ENCODE results near the gene ZNF606. TPM values are rescaled to one million over a fixed set of nuclear protein-coding genes. Genes with fewer than 3 reads are reported as not detected.

ZNF606 gene
- total RNA-seq (2014; rRNA removed; shearing (Covaris generic)) (1.3 and 2.1 TPM in 2 replicates), total RNA-seq (2022) (3.2 and 4.3 TPM in 2 replicates), Bru-seq, nascent RNA (percentile 34 among the genes with signal in this experiment), BruChase-seq, experiment 1, labeled RNA remaining after a 6-hour chase (percentile 31 among the genes with signal in this experiment), BruChase-seq, experiment 2, labeled RNA remaining after a 2-hour chase (percentile 36 among the genes with signal in this experiment)
- long read RNA-seq, partial matches to known transcripts: 1 of 8 reads
- long read RNA-seq, other reads (novel, unspliced or antisense): 0 of 8 reads

- Histone ChIP-seq H3K79me2 (ENCODE audit: insufficient read depth, low read depth, low read length) (no peaks in the 10 kb centered on the region), H2AFZ (ENCODE audit: low read length) (peak within 1 kb of the TSS; percentile 92), H4K20me1 (ENCODE audit: insufficient read depth, low read length) (no peaks in the 10 kb centered on the region), H3K36me3 (ENCODE audit: insufficient read depth, low read length) (peaks cover 9% of the 10 kb centered on the region; the same call in 1 of the 2 replicates), H3K4me1 (ENCODE audit: insufficient read depth, low read length, poor library complexity, severe bottlenecking) (peaks cover 10% of the 10 kb centered on the region), H3K4me2 (ENCODE audit: low read length) (peak within 1 kb of the TSS; percentile 61), H3K4me3 (ENCODE audit: low read depth, low read length, poor library complexity, severe bottlenecking) (peak within 1 kb of the TSS; percentile 67), H3K9me3 (ENCODE audit: low read length) (peaks cover 24% of the 10 kb centered on the region; the same call in 1 of the 2 replicates), H3K27ac (ENCODE audit: low read depth, low read length, poor library complexity, severe bottlenecking) (no peak within 1 kb of the TSS), H3K9me2 (ENCODE audit: insufficient read depth, low read length) (no peaks in the 10 kb centered on the region)
- ChIA-PET CTCF (ENCODE audit: unreplicated experiment) (interaction anchor here (0.6 kb wide), 1 partner anchor 82 kb away, joined by 4 read pairs; no protein-coding TSS in a partner anchor), POLR2A (no interaction called here)
- peak; percentile 81 for DNase-seq (ENCODE audit: low spot score)
- TF ChIP-seq EZH2phosphoT487 (IDR thresholded peaks at IDR 0.05; ENCODE audit: borderline replicate concordance, low read depth, low read length): no peak
- no peak for TF ChIP-seq CTCF (conservative IDR thresholded peaks at IDR 0.05; ENCODE audit: low read length)
- intact Hi-C loops (cut with micrococcal nuclease; ENCODE audit: unreplicated experiment): no loop called here
- BruUV-seq (replicated peaks): no TSS peak
Observed at GRCh38 chr19:58002384-58003173, at the start of gene ZNF606. ZNF606 (minus strand) TSS chr19:58002820; CDS start chr19:58001319, 1,501 bp downstream.

GRCh38 chr19:58052256-58052655 is 49.6 kb upstream of the ZNF606 start:
- intact Hi-C loops (cut with micrococcal nuclease; ENCODE audit: unreplicated experiment): no loop called here
- no peaks in the 10 kb centered on the region for H3K36me3 ChIP-seq (ENCODE audit: insufficient read depth, low read length)
- ChIA-PET CTCF (ENCODE audit: unreplicated experiment) (no interaction called here), POLR2A (no interaction called here)
- DNase-seq (ENCODE audit: low spot score): no peak
- no TSS peak for BruUV-seq (replicated peaks)
- no peaks in the 10 kb centered on the region for H4K20me1 ChIP-seq (ENCODE audit: insufficient read depth, low read length)
- no peaks in the 10 kb centered on the region for H3K9me3 ChIP-seq (ENCODE audit: low read length)
- no peaks in the 10 kb centered on the region for H3K79me2 ChIP-seq (ENCODE audit: insufficient read depth, low read depth, low read length)
- H3K4me1 ChIP-seq (ENCODE audit: insufficient read depth, low read length, poor library complexity, severe bottlenecking): no peaks in the 10 kb centered on the region
- TF ChIP-seq EZH2phosphoT487 (IDR thresholded peaks at IDR 0.05; ENCODE audit: borderline replicate concordance, low read depth, low read length): no peak
- TF ChIP-seq CTCF (conservative IDR thresholded peaks at IDR 0.05; ENCODE audit: low read length): no peak
- no peak overlapping the region for H3K4me3 ChIP-seq (ENCODE audit: low read depth, low read length, poor library complexity, severe bottlenecking)
- no peaks in the 10 kb centered on the region for H3K9me2 ChIP-seq (ENCODE audit: insufficient read depth, low read length)
- no peak overlapping the region for H2AFZ ChIP-seq (ENCODE audit: low read length)
- H3K27ac ChIP-seq (ENCODE audit: low read depth, low read length, poor library complexity, severe bottlenecking): no peak overlapping the region
- H3K4me2 ChIP-seq (ENCODE audit: low read length): no peak overlapping the region
